NOMO-1 treated with DMSO at 0.1 percent for 48 hours (cell line): Measurements from ENCODE around the gene EIF1AX.
"Not testable (repeated sequence)": the region's sequence is repeated elsewhere in the genome, so short reads cannot be mapped to it uniquely, and the experiment has no call there.

Experiments used
- DNase-seq: peaks from one replicate; lab custom pipeline; 2025; ENCODE audit not compliant: unreplicated experiment; lab: John Stamatoyannopoulos, UW

Gene EIF1AX

DNA sequence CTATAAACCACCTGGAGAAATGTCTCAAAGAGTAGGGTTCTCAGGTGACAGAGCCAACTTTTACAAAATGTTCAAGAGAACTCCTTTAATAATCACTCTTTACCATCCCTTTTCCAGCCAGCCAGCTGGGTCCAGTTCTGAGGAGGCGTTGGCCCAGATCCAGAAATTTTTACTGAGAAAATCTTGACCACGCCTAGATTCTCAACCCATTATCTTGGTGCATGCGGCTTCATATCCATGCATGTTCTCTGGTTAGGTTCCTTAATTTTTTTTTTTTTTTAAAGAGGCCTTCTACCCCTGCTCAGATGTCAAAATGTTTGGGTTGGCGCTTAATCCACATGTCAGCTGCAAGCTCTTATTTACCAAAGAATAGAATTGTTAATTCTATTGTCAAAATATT lies 13.0 kb downstream of the EIF1AX start:
- DNase-seq: no peak

- not testable (repeated sequence) for DNase-seq
Measured at GRCh38 chrX:20127440-20127839, 14.2 kb downstream of the EIF1AX start.

GRCh38 chrX:20126833-20127232 lies 14.8 kb downstream of the EIF1AX start:
- DNase-seq: not testable (repeated sequence)

DNA sequence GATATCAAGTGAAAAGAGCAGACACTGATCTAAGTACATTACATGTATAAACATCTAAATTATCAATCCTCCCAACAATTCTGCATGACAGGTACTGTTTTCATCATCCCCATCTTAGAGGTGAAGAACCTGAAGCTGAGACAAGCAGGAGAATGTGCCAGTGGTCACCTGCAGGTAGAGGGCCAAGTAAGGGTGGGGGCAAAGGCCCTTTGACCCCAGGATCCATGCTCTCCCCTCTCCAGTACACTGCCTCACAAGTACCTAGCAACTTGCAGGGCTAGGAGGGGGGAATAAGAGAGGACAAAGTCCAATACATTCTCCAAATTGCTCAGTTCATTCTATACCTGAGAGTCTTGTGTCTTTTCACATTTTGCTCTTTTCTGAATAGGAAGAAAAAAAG lies 16.7 kb downstream of the EIF1AX start:
- no peak for DNase-seq

GRCh38 chrX:20118065-20118824 lies 23.4 kb downstream of the EIF1AX start:
- no peak for DNase-seq

DNA sequence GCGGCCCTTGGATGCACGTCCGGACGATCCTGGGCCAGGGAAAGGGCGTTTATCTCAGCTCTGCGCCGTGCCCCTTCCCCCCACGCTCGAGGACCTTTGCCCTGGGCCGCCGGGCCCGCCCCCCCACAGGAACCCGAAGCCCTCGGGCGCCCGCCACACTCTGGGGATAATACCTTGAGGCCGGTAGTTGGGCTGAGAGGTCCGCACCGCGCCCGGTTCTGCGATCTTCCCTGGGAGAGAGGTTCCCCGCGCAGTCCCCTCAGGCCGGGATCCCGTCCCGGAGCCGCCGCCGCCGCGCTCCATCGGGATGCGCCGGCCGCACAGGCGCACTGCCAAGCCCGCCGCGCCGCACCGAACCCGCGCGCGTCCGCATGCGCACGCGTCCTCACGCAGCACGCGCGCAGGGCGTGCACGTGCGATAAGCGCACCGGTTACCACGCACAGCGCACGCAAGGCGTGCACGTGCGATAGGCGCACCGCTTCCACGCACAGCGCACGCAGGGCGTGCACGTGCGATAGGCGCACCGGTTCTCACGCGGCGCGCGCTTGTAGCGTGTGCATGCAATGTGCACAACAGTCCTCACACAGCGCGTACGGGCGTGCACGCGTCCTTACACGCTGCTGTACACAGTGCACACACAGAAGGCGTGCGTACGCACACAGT lies 24.9 kb downstream of the EIF1AX start, which contains the start of gene MAP7D2:
MAP7D2 (minus strand) TSS at position 331 of the 664 bp plus-strand sequence; CDS start at position 303, 28 bp downstream.
- no peak for DNase-seq

GRCh38 chrX:20116087-20116576 lies 25.5 kb downstream of the EIF1AX start:
- DNase-seq: no peak

DNA sequence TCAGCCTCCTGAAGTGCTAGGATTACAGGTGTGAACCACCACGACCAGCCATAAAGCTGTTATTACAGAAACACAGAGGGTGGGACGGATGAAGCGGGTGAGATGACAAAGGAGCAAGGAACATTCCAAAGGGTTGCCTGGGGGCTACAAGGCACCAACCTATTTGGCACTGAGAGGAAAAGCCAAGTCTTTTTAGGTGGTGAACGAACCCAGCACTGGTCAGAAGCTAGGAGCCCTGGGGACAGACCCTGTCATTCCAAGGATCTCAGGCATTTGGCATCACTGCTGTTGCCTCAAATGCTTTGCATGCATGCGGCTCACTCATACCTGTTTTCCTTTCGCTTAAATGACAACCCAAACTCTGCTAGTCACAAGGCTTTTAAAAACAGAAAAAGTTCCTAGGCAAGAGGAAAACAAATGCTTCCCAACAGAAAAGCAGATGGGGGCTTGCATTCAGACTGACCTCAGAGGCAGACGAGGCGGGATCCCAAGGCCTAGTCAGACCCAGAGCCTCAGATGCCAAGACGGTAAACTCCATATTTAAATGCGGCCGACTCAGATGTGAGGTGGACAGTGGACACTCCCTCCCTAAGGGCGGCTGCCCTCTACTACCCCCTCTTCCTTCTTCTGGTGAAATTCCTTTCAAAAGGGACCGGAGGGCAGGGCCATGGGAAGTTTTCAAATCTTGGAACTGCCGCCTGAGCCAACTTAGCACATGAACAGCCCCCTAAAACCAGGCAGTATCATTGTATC lies 29.4 kb downstream of the EIF1AX start:
- DNase-seq: no peak

- no peak for DNase-seq
Measured at GRCh38 chrX:20111271-20111670, 30.4 kb downstream of the EIF1AX start.

- no peak for DNase-seq
Measured at GRCh38 chrX:20101934-20102581, 39.6 kb downstream of the EIF1AX start.

- DNase-seq: no peak
Measured at GRCh38 chrX:20091499-20091898, 50.1 kb downstream of the EIF1AX start.

DNA sequence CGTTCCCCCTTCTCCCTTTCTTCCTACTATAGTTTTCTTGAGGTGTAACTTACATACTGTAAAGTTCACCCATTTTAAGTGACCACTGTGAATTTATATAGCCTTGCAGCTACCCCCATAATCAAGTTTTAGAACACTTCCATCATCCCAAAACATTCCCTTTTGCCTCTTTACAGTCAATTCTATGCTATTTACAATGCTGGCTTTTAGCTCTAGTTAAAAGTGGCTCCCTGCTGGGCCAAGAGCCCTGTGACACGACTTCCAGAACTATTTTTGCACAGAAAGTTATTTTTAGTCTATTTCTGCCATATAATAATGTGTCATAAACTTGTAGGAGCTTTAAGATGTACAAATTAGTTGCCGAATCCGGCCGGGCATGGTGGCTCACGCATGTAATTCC lies 51.8 kb downstream of the EIF1AX start:
- DNase-seq: no peak

- DNase-seq: no peak
Measured at GRCh38 chrX:20080277-20080676, 61.4 kb downstream of the EIF1AX start.
